GM19324 (cell line): ENCODE data around the gene ARAF.

ENCODE experiments used
- ATAC-seq: cut with Tn5 transposase; IDR thresholded peaks from one replicate; pipeline ENCODE4 v1.9.1; 2021; ENCODE audit warnings: mild to moderate bottlenecking, moderate library complexity; ENCODE audit not compliant: unreplicated experiment, low FRiP score

ARAF gene

GRCh38 chrX:47618923-47619485 is 58.0 kb downstream of the ARAF start:
- no peak for ATAC-seq

GRCh38 chrX:47619486-47620302 is 58.7 kb downstream of the ARAF start, which contains the start of gene SYN1:
Gene SYN1, minus strand, starts transcription at chrX:47619857. Its CDS starts 129 bp downstream, at chrX:47619728.
- ATAC-seq = peak; percentile 66

GRCh38 chrX:47620303-47620685 is 59.3 kb downstream of the ARAF start:
- ATAC-seq = no peak
